GM18873 (cell line): ENCODE measurements around the gene C15orf39.
"Not testable (repeated sequence)": the region's sequence is repeated elsewhere in the genome, so short reads cannot be mapped to it uniquely, and the experiment has no call there.

Source experiments
- ATAC-seq: cut with Tn5 transposase; IDR thresholded peaks from one replicate; pipeline ENCODE4 v1.9.1; 2021; ENCODE audit warnings: mild to moderate bottlenecking, moderate library complexity, moderate number of reproducible peaks; ENCODE audit not compliant: unreplicated experiment, low FRiP score

C15orf39 gene

DNA sequence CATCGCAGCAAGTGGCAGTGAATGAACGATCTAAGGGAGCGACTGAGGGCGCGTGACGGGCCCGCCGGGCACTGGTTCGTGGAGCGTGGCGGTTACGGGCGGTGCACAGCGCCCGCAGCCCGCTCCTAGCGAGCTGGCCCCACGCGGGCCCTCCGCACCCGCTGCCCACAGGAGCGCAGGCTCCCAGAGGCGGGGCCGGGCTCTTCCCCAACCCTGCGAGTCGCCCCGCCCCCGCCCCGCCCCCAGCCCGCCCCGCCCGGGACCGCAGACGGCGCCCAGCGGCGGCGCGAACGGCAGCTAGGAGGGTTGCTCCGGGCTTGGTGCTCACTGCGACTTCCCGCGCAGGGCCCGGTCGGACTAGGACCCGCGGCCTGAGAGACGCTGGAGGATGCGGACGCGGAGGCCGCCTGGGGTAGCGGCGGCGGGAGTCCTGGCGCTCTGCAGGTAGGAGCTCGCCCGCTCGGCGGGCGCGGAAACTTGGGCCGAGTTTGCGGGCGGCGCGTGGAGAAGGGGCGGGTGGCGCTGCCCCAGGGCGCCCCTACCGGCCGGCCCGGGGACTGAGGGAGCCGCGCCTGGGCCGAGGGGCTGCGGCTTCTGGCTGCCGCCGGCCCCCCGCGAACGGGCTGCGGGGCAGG lies at the start of gene C15orf39:
Gene C15orf39 (plus strand): TSS at position 267 of the 635 bp plus-strand sequence. CDS start 4,167 bp downstream, outside the sequence.
- peak; percentile 33 for ATAC-seq

DNA sequence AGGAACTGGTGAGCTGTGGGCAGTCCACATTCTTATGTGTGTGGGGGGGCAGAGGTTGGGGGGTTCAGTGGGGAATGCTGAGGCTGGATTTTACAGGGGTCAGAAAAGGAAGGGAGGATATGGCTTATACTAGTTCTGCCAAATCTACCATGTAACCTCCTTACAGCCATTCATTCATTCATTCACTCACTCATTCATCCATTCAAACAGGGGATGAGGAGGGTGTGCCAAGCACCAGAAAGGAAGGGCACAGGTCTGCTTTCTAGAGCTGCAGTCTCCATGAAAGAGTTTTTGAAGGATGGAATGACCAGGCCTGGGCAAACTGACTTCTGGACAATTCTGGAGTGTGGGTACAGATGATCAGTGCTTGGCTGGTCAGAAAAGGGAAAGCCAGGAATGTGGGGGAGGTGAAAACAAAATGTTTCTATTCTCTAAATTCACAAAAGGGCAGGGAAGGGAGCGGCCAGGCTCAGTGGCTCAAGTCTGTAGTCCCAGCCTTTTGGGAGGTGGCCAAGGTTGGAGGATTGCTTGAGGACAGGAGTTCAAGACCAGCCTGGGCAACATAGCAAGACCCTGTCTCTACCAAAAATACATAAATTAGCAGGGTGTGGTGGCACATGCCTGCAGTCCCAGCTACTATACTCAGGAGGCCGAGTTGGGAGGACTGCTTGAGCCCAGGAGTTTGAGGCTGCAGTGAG lies 49.2 kb upstream of the C15orf39 start:
- no peak for ATAC-seq

DNA sequence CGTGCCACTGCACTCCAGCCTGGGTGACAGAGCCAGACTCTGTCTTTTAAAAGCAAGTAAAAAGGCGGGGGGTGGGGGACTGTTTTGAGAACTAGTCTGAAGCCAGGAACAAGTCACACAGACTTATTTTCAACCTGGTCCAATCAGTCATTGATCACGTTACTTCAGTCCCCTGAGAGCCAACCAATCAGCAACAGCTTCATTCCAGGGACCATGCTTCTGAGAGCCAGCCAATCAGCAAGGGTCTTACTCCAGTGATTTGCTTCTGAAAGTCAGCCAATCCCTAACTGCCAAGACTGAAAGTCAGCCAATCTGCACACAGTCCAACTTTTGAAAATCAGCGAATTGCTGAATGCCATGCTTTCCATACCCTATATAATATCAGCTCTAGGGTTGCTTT lies 48.6 kb upstream of the C15orf39 start:
- no peak for ATAC-seq

DNA sequence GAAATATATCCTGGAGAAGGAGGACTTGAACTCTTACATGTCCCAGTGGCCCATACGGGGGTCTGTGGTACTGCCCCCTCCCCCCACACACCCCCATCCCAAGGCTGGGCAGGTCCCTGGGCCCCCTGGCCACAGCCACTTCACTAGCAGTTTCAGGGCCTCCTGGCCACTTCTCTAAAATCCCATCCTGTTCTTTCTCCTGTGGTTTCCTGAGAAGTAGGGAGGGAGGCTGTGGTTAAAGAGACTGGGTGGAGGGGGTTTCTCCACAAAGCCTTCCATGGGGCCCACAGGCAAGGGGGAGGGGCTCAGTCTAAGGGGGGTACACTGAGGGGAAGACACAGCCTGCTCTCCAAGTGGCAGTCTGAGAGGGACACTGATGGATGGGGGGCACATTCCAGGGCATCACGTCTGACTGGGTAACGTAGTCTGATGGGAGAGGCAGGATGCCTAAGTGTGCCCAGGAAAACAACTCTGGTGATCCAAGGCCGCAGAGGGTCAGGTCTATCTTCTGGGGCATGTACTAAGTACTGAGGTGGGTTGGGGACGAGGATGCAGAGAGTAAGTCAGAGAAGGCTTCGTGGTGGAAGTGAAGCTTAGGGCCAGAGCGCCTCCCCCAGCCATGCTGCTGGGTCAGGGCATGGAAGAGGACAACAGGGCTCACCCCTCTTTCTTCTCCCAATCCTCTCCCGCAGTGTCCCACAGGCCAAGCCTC lies 48.0 kb upstream of the C15orf39 start:
- no peak for ATAC-seq

DNA sequence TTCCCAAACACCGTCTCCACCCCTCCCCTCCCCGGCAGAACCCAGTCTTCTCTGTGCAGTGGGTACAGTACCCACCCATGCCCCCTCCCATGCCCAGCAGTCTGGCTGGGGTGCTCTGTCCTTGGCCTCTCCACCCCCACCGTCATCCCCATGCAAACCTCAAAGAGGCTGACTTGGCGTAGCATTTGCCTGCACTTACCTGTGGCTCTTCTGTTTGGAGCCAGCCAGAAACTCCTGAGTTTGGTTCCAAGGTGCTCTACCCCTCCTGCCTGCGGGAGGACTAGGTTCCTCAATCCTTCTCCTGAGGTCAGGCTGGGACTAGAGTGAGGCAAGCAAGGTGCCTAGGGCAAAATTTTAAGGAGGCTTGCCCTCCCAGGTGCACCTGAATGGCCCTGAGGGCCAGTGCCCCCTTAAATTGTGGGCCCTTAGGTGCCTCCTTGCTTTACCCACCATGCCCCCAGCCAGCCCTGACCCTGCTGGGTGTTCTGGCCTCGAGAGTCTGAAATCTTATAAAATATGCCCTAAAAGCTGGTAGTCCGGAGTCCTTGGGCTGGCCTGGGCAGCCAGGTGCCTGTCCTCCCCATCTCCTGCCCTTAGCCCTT lies 47.1 kb upstream of the C15orf39 start:
- ATAC-seq, result no peak

DNA sequence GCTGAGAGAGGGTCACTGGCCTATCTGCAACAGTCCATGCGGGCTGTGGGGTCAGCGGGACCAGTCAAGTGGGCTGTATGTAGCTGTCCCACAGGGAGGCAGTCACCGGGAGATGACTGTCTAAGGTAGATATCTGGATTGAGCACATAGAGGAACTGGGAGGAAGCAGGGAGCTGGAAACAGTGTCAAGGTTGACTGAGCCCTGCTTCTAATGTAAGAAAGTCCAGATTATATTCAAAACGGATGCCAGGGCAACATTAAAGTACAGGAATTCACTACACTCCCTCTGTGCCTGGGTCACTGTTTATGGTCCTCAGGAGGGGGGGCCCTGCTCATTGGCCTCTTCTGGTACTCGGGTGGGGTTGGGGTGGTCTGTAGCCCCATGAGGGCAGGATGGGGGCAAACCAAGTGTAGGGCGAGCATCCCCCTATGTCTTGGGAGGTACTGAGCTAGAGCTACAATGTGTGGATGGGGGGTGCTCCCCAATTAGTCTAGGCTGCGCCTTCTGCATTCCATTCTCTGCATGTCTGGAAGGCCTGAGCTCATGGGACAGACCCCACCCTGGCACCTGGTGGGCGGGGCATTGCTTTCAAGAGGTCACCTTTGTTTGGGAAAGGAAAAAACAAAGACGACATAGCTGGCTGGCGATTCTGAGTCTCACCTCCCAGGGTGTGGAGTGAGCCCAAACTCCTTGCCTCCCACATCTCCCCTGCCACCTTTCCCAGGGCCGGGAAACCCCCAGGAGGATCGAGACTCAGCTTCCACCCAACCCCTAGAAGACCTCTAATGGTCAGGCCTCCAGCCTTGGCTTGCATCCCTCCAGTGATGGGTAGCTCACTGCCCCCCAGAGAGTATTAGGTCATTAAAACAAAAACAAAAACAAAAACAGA lies 45.1 kb upstream of the C15orf39 start:
- ATAC-seq, result no peak

DNA sequence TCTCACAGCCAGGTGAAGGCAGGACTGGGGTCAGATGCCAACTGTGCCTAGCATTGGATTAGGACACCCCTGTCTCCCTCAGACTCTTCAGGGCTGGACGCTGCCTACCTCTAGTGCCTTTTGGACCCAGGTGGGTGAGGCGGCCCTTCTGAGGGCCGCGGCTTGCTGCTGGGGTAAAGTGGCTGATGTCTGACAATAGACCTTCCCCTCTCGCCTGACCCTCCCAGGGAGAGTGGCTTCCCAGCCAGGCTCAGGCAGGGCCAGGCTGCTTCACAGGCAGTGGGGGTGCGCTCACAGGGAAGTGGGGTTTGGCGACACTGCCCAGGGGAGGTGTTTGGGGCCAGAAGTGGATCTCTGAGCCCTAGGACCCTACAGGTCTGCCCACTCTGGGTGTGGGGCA lies 43.3 kb upstream of the C15orf39 start:
- no peak for ATAC-seq

DNA sequence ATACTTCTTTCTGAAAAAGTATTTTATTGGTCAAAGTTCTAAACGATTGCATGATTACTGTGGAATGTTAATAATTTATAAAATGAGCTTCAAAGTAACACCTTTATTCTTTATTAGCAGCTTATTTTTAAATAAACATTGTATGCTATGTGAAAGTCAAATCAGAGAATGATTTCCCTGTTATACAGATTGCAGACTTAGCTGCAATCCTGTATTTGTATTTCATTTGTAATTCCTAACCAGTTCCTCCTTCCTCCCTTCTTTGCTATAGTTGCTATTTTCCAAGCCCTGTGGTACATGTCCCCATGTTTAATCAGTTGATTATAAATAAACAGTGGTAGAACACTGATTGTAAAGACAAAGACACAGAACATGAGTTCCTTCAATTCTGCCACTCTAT lies 42.4 kb upstream of the C15orf39 start:
- ATAC-seq, result no peak

DNA sequence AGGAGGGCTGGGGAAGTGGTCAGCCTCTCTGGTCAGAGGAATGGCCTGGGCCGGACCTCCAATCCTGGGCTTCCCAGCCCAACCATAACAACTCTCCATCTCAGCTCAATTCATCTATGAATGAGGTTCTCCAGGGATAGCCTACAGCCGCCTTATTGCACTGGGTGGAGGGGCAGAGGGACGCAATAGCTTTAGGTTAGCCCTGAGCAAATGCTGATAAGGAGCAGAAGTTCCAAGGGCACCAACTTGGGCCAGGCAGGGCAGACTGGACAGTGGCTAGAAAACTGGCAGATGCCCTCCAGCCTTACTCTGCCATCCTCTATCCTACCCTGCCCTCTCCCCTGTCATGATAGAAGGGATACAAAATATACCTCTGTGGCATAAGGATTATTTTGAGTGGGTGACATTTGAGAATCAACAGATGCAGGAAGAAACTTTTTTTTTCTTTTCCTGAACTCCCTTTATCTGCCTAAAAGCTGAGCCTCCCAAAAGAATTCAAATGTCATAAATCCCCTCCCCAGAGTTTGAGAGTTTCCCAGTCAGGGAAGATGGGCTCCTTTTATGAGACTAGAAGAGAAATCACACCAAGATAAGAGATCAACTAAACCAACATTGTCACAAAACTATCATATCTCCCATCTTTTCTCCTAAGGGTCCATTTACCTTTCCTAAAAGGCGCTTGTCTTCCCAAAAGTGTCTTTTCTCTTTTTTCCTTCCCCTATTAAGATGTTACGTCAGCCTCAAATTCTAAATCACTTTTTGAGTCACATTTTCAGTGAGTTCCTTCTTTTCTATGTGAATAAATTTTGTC lies 40.4 kb upstream of the C15orf39 start:
- no peak for ATAC-seq

DNA sequence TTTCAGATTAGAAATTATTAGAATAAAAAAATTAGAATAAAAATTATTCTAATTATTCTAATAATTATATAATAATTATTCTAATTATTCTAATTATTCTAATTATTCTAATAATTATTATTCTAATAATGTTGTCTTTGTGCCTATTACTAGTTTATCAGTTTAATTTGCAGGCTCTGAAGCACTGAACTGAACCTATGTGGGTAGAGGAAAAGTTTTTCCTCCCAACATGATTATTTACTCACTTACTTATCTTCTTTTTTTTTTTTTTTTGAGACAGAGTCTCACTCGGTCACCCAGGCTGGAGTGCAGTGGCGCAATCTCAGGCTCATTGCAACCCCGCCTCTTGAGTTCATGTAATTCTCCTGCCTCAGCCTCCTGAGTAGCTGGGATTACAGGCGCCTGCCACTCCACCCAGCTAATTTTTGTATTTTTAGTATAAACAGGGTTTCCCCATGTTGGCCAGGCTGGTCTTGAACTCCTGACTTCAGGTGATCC lies 39.7 kb upstream of the C15orf39 start:
- no peak for ATAC-seq

DNA sequence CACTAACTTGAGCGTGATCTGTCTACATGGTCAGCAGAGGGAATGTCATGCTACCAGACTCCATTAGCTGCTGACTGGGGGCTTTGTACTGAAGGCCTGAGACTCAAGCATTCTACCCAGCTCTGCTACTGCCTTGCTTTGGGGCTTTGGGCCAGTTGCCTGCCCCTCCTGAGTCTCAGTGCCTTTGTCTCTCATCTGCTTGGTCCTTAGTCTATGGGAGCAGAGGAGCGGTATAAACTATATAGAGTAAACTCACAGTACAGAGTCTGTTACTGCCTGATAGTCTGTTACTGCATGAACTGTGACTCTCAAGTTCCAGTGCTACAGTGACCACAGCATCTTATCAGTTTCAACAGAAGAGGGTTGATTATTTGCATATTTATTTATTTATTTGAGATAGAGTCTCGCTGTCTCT lies 38.5 kb upstream of the C15orf39 start:
- ATAC-seq, result no peak

DNA sequence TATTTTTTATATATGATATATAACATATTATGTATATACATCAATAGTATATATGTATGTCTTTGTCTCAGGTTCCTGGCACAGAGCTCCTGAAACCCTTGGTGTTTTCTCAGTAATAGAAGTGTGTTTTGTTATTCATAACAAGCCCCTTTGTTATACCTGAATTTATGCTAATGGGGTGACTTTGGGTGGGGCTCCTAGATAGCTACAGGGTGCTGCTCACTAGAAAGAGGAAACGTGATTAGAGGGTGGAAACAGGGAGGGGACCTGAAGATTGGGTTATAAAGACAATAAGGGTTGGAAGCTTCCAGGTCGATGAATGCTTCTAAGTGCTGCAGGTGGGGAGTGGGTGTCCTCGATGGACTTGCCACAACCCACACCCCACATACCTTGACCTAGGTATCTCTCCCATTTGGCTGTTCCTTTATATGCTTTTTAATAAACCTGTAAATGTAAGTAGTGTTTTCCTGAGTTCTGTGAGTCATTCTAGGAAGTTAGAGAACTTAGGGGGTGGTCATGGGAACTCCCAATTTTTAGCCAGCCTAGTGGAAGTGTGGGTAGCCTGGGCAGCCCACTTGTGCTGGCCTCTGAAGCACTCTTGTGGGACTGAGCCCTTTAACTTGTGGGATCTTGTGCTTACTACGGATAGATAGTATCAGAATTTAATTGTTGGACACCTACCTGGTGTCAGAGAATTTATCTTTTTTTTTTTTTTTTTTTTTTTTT lies 36.9 kb upstream of the C15orf39 start:
- no peak for ATAC-seq

DNA sequence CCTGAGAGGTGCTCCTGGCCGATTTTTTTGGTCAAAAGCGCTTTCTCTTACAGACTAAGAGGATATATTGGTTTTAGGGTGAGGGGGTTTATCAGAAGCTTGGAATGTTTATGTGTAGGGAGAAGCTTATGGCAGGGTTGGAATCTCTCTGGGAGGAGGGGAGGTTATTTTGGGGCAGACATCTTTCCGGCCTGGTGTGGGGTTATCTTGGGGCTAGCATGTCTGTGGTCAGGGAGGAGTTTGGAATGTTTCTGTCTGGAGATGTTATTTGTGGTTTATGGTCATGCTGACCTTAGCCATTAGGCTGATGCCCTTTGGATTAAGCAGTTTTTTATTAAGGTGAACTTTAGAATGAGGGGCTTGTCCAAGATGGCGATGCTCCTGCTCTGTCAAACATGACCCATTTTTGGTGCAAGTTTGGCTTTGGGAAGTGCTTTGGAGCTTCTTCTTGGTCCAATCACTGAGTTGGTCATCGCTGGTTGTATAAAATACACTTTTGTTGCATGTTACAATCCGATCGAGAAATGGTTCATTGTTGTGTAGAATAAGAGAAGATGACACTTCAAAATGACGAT lies 35.1 kb upstream of the C15orf39 start:
- not testable (repeated sequence) for ATAC-seq

DNA sequence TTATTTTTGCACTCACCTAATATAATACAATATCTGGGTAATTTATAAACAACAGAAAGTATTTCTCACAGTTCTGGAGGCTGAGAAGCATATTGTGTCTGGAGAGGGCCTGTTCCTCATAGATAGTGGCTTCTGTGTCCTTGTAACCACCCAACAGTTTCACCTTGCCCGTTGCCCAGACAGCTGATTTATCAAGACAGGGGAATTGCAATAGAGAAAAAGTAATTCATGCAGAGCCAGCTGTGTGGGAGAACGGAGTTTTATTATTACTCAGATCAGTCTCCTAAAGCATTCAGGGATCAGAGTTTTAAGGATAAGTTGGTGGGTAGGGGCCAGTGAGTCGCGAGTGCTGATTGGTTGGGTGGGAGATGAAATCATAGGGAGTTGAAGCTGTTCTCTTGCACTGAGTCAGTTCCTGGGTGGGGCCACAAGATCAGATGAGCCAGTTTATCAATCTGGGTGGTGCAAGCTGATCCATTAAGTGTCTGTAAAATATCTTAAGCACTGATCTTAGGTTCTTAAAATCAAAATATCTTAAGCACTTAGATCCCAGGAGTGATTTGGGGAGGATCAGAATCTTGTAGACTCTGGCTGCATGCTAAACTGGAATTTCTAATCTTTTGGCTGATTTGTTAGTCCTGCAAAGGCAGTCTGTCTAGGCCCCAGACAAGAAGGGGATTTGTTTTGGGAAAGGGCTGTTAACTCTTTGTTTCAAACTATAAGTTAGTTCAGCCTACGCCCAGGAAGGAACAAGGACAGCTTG lies 33.9 kb upstream of the C15orf39 start:
- no peak for ATAC-seq

DNA sequence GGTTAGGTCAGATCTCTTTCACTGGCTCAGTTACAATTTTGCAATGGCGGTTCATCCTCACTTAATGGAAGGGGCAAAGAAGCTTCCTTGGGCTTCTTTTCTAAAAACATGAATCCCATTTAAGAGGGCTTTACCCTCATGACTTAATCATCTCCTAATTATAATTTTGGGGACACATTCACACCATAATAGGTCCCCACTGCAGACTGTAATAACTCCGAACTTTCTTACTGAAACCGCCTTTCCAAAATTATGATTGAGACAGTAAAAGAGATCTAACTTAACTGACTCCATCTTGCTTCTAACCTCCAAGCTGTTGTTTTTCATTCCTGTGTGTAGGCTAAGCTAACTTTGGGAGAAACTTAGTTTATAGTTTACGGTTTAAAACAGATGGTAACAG lies 33.3 kb upstream of the C15orf39 start:
- no peak for ATAC-seq

DNA sequence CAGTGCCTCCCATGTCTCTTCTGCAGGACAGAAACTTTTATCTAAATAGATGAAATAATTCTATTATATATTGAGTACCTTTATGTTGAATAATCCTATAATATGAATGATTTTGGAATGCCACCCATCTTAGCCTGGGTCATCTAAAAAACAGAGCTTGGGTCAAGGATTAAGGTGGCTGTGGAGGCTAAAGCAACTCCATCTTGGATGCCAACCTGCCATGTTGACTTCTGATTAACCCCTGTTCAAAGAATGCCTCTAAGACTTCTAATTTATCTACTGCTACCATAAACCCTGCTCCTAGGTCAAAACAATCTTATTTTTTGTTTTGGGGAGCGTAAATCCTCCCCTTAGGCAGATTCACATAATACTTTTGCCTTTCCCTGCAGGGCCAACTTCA lies 31.5 kb upstream of the C15orf39 start:
- ATAC-seq, result no peak

DNA sequence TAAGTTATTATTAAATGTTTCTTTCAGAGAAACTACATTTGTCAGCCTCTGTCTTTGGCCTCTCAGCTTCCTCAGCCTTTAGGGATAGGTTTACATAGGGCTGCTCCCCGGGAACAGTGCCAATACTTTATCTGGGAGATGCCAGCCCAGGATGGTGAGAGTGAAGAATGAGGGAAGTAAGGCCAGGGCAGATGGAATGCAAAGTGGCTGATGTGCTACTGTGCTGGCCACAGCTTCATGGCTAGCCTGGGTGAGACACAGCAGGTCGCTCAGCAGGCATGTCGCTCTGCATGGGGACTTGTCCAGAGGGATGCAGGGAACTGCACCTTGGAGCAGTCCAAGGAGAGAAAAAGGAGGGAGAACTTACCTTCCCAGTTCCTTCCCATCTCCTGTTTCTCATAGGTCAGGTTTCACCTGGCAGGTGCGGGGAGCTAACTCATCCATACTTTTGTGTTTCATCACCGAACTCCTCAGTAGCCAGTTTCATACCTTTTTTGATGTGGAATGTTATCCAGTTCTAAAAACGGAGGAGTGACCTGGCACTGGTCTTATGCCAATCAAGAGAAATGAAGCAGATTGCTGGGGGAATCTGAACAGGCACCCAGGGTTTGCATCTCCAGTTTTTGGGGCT lies 30.9 kb upstream of the C15orf39 start:
- ATAC-seq, result no peak
